T-helper 1 cell (primary cell): ENCODE results near the gene MRPL57.
"Not testable (repeated sequence)": the region's sequence is repeated elsewhere in the genome, so short reads cannot be mapped to it uniquely, and the experiment has no call there.

Source experiments
- DNase-seq, 5 donors: peaks; one replicate each; pipeline ENCODE4 v3.0.0-alpha.2; 2012 to 2020
- total RNA-seq, 4 donors: gene quantifications; one replicate each; lab custom pipeline; 2026; lab: John Stamatoyannopoulos, UW

The MRPL57 gene
- 18.1 to 29.2 (median 20.2) reads per million in 4 donors for total RNA-seq

- peak; percentile 88 to 96 (median 91) for DNase-seq
These were observed at the start of gene MRPL57, which contains the start of gene SKA3 for GRCh38 chr13:21176215-21176981. Gene MRPL57, plus strand, starts transcription at chr13:21176658. Its CDS starts 259 bp downstream, at chr13:21176917. Gene SKA3, minus strand, starts transcription at chr13:21176552. Its CDS starts 75 bp downstream, at chr13:21176477.

DNA sequence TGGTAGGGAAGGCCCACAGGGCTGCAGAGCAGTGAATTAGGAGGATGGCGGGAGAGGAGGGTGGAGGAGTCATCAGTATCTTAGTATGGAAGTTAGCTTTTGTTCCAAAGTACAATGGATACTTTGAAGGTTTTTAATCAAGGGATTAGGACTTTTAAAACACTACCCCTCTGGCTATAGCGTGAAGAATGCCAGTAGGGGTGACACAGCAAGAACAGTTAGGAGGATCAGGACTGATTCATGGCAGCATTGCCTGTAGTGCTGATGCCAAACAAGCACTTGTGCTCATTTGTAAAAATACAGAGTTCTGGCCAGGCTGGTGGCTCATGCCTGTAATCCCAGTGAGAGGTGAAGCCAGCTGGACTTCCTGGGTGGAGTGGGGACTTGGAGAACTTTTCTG is 46.3 kb upstream of the MRPL57 start:
- DNase-seq, result no peak

GRCh38 chr13:21133077-21133476 is 43.4 kb upstream of the MRPL57 start:
- DNase-seq, result no peak

DNA sequence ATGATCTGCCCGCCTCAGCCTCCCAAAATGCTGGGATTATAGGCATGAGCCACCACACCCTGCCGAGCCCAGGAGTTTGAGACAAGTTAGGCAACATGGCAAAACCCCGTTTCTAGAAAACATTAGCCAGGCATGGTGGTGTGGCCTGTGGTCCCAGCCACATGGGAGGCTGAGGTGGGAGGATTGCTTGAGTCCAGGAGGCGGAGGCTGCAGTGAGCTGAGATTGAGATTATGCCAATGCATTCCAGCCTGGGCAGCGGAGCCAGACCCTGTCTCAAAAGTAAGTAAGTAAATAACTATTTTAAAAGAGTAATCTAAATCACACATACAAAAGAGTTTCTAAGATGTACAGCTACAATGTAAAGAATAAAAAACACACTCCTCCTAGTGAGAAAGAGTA is 42.0 kb upstream of the MRPL57 start:
- no peak for DNase-seq

- DNase-seq, result not testable (repeated sequence)
These were observed 40.6 kb upstream of the MRPL57 start for GRCh38 chr13:21135833-21136232.

GRCh38 chr13:21137696-21138095 is 38.8 kb upstream of the MRPL57 start:
- DNase-seq, result no peak

DNA sequence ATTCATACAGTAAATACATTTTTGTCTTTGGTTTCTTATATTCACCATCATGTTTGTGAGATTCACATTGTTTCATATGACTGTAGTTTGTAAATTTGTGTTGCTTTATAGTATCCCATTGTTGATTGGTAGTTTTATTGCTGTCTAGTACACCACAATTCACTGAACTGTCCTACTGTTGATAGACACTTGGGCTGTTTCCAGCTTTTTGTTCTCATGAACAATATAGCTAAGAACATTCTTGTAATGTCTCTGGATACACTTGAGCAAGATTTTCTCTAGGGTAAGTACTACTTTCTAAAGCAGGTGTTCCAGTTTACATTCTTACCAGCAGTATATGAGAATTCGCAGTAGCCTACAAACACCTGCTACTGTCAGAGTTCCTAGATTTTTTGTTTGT is 37.9 kb upstream of the MRPL57 start:
- DNase-seq, result no peak

DNA sequence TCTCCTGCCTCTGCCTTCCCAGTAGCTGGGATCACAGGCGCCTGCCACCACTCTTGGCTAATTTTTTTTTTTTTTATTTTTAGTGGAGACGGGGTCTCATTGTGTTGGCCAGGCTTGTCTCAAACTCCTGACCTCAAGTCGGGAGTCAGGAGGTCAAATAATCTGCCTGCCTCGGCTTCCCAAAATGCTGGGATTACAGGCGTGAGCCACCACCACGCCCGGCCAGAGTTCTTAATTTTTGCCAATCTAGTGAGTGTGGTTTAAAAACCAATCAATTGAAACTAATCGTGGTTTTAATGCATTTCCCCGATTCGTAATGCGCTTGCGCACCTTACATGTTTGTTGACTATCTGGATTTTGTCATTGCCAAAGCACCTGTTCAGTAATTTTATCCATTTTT is 37.1 kb upstream of the MRPL57 start:
- DNase-seq, result no peak

DNA sequence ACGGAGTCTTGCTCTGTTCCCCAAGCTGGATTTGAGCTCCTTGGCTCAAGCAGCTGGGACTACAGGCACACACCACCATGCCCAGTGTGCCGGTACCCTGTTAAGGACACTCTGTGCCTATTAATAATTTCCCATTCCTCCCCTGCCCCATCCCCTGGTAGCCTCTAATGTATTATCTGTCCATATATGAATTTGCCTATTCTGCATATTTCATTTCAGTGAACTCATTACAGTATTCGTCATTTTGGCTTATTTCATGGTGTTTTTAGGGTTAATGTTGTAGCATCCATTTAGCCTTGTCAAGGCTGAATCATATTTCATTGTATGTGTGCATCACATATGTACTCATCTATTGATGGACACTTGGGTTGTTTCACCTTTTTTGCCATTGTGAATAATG is 33.7 kb upstream of the MRPL57 start:
- DNase-seq, result no peak

DNA sequence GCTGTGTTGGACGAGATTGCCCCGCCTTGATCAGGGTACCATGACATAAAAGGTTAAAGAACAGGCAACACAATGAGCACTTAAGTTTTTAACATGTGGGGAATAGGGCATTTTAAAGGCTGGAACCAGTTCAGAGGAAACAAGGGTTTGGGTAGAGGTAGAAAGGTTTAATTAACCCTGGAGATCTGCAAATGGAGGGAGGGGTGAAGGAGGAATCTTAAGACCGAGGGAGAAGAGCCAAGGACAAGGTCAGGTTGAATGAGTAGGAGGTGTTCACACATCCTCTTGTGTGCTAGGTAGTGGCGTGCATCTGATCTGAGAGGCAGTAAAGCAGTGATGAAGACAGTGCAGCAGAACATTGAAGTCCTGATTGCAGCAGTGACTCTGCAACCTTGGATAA is 28.6 kb upstream of the MRPL57 start:
- DNase-seq, result no peak

- DNase-seq, result no peak
These were observed 27.8 kb upstream of the MRPL57 start for GRCh38 chr13:21148557-21149258.

- DNase-seq, result no peak
These were observed 26.9 kb upstream of the MRPL57 start for GRCh38 chr13:21149568-21149967.

DNA sequence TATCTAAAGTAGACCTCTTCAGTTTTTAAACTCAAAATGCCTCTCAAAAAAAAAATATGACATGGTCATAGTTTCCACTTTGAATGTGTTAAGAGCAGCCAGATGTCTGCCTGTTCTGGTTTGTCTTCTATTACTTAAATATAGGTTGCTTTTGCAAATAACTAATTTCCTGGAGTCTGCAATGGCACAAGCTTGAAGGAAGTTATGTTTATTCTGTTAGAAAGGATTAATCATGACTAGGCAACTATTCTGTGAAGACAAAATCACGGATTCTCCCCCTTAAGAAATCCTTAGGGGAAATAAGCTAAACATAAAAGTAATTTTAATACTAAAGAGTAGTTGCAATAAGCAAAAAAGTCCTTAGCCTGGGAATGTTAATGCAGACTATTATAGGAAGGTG is 26.4 kb upstream of the MRPL57 start:
- DNase-seq, result no peak

GRCh38 chr13:21152251-21152899 is 24.1 kb upstream of the MRPL57 start:
- DNase-seq, result no peak

DNA sequence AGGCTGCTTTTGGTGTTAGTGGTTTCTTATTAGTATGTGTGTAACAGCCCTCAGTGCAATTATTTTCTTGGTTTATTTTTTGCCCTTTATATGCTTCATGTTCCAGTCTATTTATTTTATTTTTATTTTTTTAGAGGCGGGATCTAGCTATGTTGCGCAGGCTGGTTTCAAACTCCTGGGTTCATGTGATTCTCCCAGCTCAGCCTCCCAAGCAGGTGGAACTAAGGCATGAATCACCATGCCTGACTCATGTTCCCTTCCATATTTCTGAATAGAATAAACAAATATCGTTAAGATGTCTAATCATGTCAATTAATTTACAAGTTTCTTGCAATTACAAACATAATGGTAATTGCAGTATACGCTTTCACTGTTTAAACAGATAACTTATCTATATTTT is 11.8 kb upstream of the MRPL57 start:
- no peak for DNase-seq

DNA sequence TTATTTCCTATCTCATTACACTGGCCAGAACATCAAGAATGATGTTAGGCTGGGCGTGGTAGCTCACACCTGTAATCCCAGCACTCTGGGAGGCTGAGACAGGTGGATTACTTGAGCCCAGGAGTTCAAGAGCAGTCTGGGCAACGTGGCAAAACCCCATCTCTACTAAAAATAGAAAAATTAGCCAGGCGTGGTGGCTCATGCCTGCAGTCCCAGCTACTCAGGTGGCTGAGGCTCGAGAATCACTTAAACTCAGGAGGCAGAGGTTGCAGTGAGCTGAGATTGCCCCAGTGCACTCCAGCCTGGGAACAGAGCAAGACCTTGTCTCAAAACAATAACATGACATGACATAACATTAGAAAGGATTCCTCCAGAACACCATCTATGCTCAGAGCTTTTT is 10.9 kb upstream of the MRPL57 start:
- not testable (repeated sequence) for DNase-seq

DNA sequence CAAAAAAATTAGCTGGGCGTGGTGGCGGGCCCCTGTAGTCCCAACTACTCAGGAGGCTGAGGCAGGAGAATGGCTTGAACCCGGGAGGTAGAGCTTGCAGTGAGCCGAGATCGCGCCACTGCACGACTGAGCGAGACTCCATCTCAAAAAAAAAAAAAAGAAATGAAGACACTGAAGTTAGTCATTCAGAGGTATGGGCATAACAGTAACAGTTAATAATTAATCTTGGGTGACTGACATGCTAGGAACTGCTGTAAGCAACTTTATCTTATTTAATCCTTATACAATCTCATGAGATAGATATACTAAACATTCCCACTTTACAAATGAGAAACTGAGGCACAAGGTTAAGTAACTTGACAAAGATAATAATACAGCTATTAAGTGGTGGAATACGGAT is 5.0 kb upstream of the MRPL57 start:
- no peak for DNase-seq

DNA sequence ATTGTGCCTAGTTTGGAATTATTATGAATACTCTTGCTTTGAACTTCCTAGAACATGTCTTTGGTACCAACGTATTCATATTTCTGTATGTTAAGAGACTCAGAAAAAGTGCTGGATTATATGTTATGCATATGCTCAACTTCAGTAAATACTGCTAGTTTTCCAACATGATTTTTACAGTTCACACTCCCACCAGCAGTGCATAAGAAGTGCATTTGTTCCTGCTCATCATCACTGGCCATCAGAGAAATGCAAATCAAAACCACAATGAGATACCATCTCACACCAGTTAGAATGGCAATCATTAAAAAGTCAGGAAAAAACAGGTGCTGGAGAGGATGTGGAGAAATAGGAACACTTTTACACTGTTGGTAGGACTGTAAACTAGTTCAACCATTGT is 2.7 kb upstream of the MRPL57 start:
- DNase-seq, result not testable (repeated sequence)

- DNase-seq, result no peak
These were observed 723 bp upstream of the MRPL57 start for GRCh38 chr13:21175656-21176214.

DNA sequence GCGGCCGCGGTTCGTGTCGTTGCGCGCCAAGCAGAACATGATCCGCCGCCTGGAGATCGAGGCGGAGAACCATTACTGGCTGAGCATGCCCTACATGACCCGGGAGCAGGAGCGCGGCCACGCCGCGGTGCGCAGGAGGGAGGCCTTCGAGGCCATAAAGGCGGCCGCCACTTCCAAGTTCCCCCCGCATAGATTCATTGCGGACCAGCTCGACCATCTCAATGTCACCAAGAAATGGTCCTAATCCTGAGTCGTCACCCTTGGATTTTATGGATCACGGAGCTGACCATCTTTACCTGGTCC is 475 bp downstream of the MRPL57 start:
- no peak for DNase-seq

DNA sequence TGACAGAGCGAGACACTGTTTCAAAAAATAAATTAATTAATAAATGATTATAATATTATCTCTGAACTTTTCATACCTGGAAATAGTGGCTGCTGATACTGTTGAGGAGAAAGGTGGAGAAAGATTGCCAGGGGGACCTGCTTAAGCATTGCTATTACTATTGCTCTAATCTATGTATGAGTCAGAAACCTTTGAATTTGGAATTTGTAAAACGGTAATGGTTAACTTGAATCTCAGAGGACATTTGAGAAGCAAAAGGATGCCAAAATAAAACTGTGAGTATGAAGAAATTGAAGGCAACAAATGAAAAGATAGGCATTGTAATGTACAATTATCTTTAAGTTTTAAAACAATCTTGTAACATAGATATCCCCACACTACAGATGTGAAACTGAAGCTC is 5.2 kb downstream of the MRPL57 start:
- DNase-seq, result no peak

DNA sequence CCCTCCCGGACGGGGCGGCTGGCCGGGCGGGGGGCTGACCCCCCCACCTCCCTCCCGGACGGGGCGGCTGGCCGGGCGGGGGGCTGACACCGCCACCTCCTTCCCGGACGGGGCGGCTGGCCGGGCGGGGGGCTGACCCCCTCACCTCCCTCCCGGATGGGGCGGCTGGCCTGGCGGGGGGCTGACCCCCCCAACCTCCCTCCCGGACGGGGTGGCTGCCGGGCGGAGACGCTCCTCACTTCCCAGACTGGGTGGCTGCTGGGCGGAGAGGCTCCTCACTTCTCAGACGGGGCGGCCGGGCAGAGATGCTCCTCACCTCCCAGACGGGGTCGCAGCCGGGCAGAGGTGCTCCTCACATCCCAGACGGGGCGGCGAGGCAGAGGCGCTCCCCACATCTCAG is 10.0 kb downstream of the MRPL57 start:
- not testable (repeated sequence) for DNase-seq

DNA sequence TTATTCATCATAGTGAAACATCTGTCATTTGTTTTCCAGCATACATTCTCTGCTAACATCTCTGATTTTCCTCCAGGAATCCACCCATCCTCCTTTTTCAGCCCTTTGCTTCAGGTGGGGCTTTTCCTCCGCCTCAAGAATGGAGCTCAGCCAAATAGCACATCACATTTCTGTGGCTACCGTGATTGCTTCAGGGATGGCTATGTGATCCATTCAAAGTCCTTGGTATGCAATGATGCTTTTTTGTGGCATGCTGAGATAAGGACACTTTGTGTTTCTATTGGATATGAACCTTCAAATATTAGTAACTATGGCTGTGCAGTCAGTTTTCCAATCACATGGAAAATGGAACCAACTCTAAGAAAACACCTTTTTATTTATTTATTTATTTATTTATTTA is 18.3 kb downstream of the MRPL57 start:
- not testable (repeated sequence) for DNase-seq
